GM18870 (cell line): ENCODE data around the gene CEP85L.

Source experiments
- ATAC-seq: cut with Tn5 transposase; IDR thresholded peaks from one replicate; pipeline ENCODE4 v1.9.1; 2021; ENCODE audit warnings: moderate library complexity; ENCODE audit not compliant: unreplicated experiment

Gene CEP85L

GRCh38 chr6:118546164-118546879 is 105.1 kb downstream of the CEP85L start:
- no peak for ATAC-seq

- ATAC-seq, result no peak
These were observed 107.3 kb downstream of the CEP85L start for GRCh38 chr6:118544105-118544504.

- ATAC-seq, result no peak
These were observed 109.0 kb downstream of the CEP85L start for GRCh38 chr6:118542184-118542952.

- ATAC-seq, result no peak
These were observed 113.8 kb downstream of the CEP85L start for GRCh38 chr6:118537574-118537973.

GRCh38 chr6:118536478-118536877 is 114.9 kb downstream of the CEP85L start:
- no peak for ATAC-seq

- no peak for ATAC-seq
These were observed 116.1 kb downstream of the CEP85L start for GRCh38 chr6:118535176-118535844.

GRCh38 chr6:118530942-118531341 is 120.4 kb downstream of the CEP85L start:
- ATAC-seq, result no peak

GRCh38 chr6:118529756-118530155 is 121.6 kb downstream of the CEP85L start:
- no peak for ATAC-seq

GRCh38 chr6:118528129-118528528 is 123.3 kb downstream of the CEP85L start:
- ATAC-seq, result no peak

GRCh38 chr6:118525913-118526780 is 125.2 kb downstream of the CEP85L start:
- no peak for ATAC-seq

- ATAC-seq, result no peak
These were observed 126.7 kb downstream of the CEP85L start for GRCh38 chr6:118524686-118525085.

GRCh38 chr6:118523216-118523615 is 128.2 kb downstream of the CEP85L start:
- ATAC-seq, result no peak

- ATAC-seq, result no peak
These were observed 129.0 kb downstream of the CEP85L start for GRCh38 chr6:118522422-118522821.

GRCh38 chr6:118514689-118515088 is 136.7 kb downstream of the CEP85L start:
- no peak for ATAC-seq

GRCh38 chr6:118511930-118512715 is 139.3 kb downstream of the CEP85L start:
- no peak for ATAC-seq

- no peak for ATAC-seq
These were observed 142.3 kb downstream of the CEP85L start for GRCh38 chr6:118509009-118509617.

- ATAC-seq, result no peak
These were observed 143.8 kb downstream of the CEP85L start for GRCh38 chr6:118507636-118508035.

- ATAC-seq, result no peak
These were observed 145.2 kb downstream of the CEP85L start for GRCh38 chr6:118506071-118506638.

GRCh38 chr6:118505656-118506055 is 145.7 kb downstream of the CEP85L start:
- no peak for ATAC-seq
